COLO668 (cell line): ENCODE measurements around the gene ICAM2.
"Not testable (repeated sequence)": the region's sequence is repeated elsewhere in the genome, so short reads cannot be mapped to it uniquely, and the experiment has no call there.

Source experiments
- DNase-seq: peaks from one replicate; lab custom pipeline; 2025; ENCODE audit not compliant: unreplicated experiment; lab: John Stamatoyannopoulos, UW

Gene ICAM2

GRCh38 chr17:64045176-64045575, 24.7 kb upstream of the ICAM2 start:
- DNase-seq: no peak

GRCh38 chr17:64042700-64043485, 22.5 kb upstream of the ICAM2 start:
- DNase-seq: no peak

GRCh38 chr17:64041912-64042311, 21.5 kb upstream of the ICAM2 start:
- no peak for DNase-seq

GRCh38 chr17:64040206-64040605, 19.8 kb upstream of the ICAM2 start:
- DNase-seq: no peak

- no peak for DNase-seq
These were observed 18.6 kb upstream of the ICAM2 start for GRCh38 chr17:64039106-64039400.

GRCh38 chr17:64038331-64039105, 18.1 kb upstream of the ICAM2 start:
- no peak for DNase-seq

- DNase-seq: no peak
These were observed 17.4 kb upstream of the ICAM2 start for GRCh38 chr17:64037802-64038201.

- DNase-seq: no peak
These were observed 16.7 kb upstream of the ICAM2 start for GRCh38 chr17:64037180-64037579.

DNA sequence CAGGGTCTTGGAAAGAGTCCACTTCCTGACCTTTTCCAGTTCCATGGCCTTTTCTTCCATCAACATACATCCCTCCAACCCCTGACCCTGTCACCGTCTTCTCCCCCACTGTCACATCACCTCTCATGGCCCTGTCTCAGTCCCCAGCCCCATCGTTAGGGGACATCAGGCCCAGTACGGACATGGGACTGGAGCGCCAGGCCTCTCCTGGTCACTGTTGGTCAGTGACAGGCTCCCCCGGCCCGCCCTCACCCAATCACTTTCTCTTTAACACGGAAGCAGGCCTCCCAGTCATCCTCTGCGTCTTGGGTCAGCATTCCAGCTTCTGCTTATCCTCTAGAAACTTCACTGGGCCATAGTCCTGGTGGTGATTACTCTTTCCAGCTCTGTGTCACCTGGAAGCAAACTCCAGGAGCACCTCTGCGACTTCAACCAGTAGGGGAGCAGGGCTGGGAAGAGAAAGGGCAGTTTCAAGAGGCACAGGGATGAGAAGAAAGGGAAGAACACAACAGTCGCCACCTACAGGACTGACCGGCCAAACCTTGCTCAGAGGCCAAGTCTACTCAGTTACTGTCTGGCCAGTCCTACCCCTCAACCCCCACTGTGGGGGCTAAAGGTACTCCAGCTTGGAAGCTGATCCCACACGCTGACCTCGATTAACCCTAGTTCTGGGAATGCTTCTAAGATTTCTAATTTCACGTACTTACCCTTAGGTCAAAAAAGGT, 15.9 kb upstream of the ICAM2 start:
- no peak for DNase-seq

DNA sequence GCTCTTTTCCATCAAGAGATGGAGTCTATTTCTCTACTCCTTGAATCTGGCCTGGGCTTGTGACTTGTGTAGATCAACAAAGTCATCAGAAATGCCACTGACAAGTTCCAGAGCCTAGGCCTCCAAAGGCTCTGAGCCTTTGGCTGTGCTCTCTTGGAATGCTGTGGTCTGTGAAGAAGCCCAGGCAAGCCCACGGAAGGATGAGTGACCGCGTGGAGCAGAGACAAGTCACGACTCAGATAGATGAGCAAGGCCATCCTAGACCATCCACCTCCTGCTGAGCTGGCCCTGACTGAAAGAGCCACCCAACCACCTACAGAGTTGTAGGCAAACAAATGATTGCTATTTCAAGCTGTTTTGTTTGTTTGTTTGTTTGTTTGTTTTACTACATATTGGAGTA, 11.6 kb upstream of the ICAM2 start:
- no peak for DNase-seq

DNA sequence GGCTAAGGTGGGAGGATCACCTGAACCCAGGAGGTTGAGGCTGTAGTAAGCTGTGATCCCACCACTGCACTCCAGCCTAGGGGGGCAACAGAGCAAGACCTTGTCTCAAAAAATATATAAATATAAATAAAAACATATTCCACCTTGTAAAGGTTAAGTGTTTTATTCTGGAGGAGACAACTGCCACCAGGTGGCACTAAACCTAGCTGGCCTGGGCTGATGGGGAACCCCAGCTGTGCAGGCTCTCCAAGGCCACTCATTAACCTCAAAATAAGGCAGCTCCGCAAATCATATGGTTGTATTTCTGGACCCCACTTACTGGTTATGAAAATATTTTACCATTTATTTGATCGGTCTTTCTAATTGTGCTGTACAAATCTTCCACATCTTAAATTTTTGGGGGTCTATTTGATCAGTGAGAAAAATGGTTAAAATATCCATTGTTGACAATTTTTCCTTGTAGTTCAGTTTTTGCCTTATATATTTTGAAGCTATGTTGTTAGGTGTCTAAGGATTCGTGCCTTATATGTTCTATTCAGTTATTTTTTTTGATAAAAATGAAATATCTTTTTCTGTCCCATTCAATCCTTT, 8.5 kb upstream of the ICAM2 start:
- peak; percentile 44 for DNase-seq

DNA sequence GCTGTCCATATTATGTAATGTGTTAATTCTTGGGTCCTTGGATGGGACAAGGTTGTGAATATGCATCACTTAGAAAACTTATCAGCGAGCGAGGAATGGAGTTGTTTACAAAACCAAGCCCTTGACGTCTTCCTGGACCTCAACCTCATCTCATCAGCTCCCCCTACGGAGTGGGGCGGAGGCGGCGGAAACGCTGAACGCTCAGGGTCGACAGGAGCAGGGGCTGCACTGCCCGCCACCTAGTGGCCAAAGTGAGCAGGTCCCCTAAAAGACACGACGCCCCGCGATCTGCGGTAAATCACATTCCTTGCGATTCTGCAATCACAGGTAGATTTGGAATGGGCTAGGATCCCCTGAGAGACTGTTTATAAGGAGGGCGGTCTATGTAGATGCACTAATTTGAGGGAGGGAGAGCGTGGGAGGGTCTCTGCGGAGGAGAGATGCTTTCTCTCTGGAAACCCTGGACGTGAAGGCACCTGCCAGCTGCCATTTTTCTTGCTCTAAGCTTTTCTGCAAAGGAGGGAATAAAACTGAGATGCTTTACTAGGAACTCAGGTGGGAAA, 5.4 kb upstream of the ICAM2 start:
- peak; percentile 53 for DNase-seq

- DNase-seq: no peak
These were observed 4.6 kb upstream of the ICAM2 start for GRCh38 chr17:64024781-64025731.

DNA sequence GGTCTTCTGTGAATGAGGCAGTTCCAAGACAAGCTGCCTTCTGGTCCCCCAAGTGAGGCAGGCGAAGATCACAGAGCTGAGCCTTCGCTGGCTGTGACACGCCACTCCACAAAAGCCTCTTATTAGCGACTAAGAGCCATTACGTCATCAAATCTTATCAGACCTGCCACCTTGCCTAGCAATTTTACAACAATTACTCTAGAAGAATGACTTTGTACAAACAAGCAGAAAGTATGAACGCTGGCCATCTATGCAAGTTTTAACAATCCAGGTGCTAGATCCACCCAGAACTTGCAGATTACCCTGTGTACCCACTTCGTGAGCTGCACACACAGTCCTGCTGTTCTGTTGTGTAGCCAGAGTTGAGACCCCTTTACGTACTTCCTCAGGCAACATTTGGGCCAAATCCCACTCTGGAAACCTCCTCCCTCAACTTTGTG, 3.8 kb upstream of the ICAM2 start:
- no peak for DNase-seq

DNA sequence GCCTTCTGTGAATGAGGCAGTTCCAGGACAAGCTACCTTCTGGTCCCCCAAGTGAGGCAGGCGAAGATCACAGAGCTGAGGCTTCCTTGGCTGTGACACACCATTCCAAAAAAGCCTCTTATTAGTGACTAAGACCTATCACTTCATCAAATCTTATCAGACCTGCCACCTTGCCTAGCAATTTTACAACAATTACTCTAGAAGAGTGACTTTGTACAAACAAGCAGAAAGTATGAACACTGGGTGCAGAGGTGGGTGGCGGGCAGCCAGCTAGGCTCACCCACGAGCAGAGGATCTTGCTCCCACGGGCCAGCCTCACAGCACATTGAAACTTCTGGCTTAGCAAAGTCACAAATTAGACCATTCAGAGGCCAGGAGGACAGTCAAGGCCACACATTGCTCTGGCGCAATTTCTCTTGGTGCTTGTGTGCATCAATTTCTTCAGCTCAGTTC, 2.2 kb upstream of the ICAM2 start:
- DNase-seq: no peak

DNA sequence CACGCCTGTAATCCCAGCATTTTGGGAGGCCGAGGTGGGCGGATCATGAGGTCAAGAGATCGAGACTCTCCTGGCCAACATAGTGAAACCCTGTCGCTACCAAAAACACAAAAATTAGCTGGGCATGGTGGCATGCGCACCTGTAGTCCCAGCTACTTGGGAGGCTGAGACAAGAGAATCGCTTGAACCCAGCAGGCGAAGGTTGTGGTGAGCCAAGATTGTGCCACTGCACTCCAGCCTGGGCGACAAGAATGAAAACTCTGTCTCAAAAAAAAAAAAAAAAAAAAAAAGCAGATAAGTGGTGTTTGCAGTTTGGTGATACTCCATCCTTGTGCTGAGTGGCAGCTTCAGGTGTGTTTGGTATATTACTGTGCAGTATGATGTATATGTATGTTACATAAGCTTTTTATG, 877 bp downstream of the ICAM2 start:
- not testable (repeated sequence) for DNase-seq

GRCh38 chr17:64017381-64017980, 3.0 kb downstream of the ICAM2 start:
- DNase-seq: no peak

GRCh38 chr17:64016974-64017373, 3.5 kb downstream of the ICAM2 start:
- DNase-seq: no peak

GRCh38 chr17:64016231-64016784, 4.1 kb downstream of the ICAM2 start:
- DNase-seq: no peak
